ENCODE results near the gene CDH7.
A peak's percentile ranks its signal among the peaks of the same experiment; 100 is the strongest.

CDH7 gene

GRCh38 chr18:65746936-65747335 is 3.9 kb upstream of the CDH7 start:
- H3K9me3 ChIP-seq (replicated peaks in 1 of 11) = peaks cover 15 to 26% (median 21%) of the 10 kb centered on the region in 11 experiments
- no peak for TF ChIP-seq Cebpa-rat (IDR thresholded peaks at IDR 0.05)

GRCh38 chr18:65748321-65748720 is 2.5 kb upstream of the CDH7 start:
- TF ChIP-seq Cebpa-rat (IDR thresholded peaks at IDR 0.05) = no peak
- H3K4me3 ChIP-seq = no peak overlapping the region
- no peaks in the 10 kb centered on the region for H3K36me3 ChIP-seq
- peaks cover 15 to 26% (median 21%) of the 10 kb centered on the region in 11 experiments for H3K9me3 ChIP-seq (replicated peaks in 1 of 11)
- no peaks in the 10 kb centered on the region for H3K4me1 ChIP-seq
- no peak overlapping the region for H3K27ac ChIP-seq
- no peak overlapping the region for H3K4me2 ChIP-seq
- no peaks in the 10 kb centered on the region for H3K27me3 ChIP-seq
- H4K20me1 ChIP-seq = no peaks in the 10 kb centered on the region
- no peak overlapping the region for H3K9ac ChIP-seq

More at GRCh38 chr18:65746936-65747335, 3.9 kb upstream of the CDH7 start:
- no peak overlapping the region for H3K4me3 ChIP-seq
- H3K4me1 ChIP-seq = no peaks in the 10 kb centered on the region
- H3K27me3 ChIP-seq = no peaks in the 10 kb centered on the region
- no peaks in the 10 kb centered on the region for H3K36me3 ChIP-seq
- no peak overlapping the region for H3K9ac ChIP-seq
- H3K4me2 ChIP-seq = no peak overlapping the region
- no peaks in the 10 kb centered on the region for H4K20me1 ChIP-seq
- H3K27ac ChIP-seq = no peak overlapping the region

- Histone ChIP-seq H3K4me3 (no peak overlapping the region), H3K9me3 (replicated peaks in 1 of 11) (peaks cover 15 to 26% (median 21%) of the 10 kb centered on the region in 11 experiments), H3K4me2 (no peak overlapping the region)
Measured at GRCh38 chr18:65749841-65750240, 971 bp upstream of the CDH7 start.

GRCh38 chr18:65751155-65752085 is 608 bp downstream of the CDH7 start:
- Histone ChIP-seq H3K4me1 (peaks cover 0 to 7% (median 0%) of the 10 kb centered on the region in 10 experiments; a peak in 1 of 20 replicates), H3K36me3 (no peaks in the 10 kb centered on the region), H3K4me2 (no peak overlapping the region), H3K4me3 (no peak overlapping the region), H3K9me3 (replicated peaks in 1 of 11) (peaks cover 15 to 26% (median 21%) of the 10 kb centered on the region in 11 experiments), H3K27me3 (no peaks in the 10 kb centered on the region), H4K20me1 (no peaks in the 10 kb centered on the region), H3K9ac (no peak overlapping the region), H3K27ac (no peak overlapping the region)
- TF ChIP-seq Cebpa-rat (IDR thresholded peaks at IDR 0.05) = no peak

More at GRCh38 chr18:65749841-65750240, 971 bp upstream of the CDH7 start:
- Histone ChIP-seq H3K27me3 (no peaks in the 10 kb centered on the region), H4K20me1 (no peaks in the 10 kb centered on the region), H3K36me3 (no peaks in the 10 kb centered on the region), H3K27ac (no peak overlapping the region), H3K9ac (no peak overlapping the region), H3K4me1 (peaks cover 0 to 7% (median 0%) of the 10 kb centered on the region in 10 experiments; a peak in 1 of 20 replicates)
- no peak for TF ChIP-seq Cebpa-rat (IDR thresholded peaks at IDR 0.05)

GRCh38 chr18:65752625-65753325 is 2.0 kb downstream of the CDH7 start:
- Histone ChIP-seq H3K27ac (no peak overlapping the region), H3K4me2 (no peak overlapping the region), H3K9ac (no peak overlapping the region), H3K9me3 (replicated peaks in 1 of 11) (peaks cover 15 to 26% (median 21%) of the 10 kb centered on the region in 11 experiments), H3K36me3 (no peaks in the 10 kb centered on the region), H4K20me1 (no peaks in the 10 kb centered on the region), H3K4me1 (peaks cover 0 to 7% (median 0%) of the 10 kb centered on the region in 10 experiments; a peak in 1 of 20 replicates), H3K27me3 (no peaks in the 10 kb centered on the region), H3K4me3 (no peak overlapping the region)
- TF ChIP-seq Cebpa-rat (IDR thresholded peaks at IDR 0.05) = no peak

GRCh38 chr18:65753520-65753919 is 2.7 kb downstream of the CDH7 start:
- TF ChIP-seq Cebpa-rat (IDR thresholded peaks at IDR 0.05) = no peak
- no peak overlapping the region for H3K4me3 ChIP-seq
- peaks cover 15 to 26% (median 21%) of the 10 kb centered on the region in 11 experiments for H3K9me3 ChIP-seq (replicated peaks in 1 of 11)
- no peak overlapping the region for H3K27ac ChIP-seq
- no peaks in the 10 kb centered on the region for H3K36me3 ChIP-seq
- peak overlapping the region in 1 of 11 experiments; percentile 20; a peak in 1 of 22 replicates for H3K4me2 ChIP-seq
- peaks cover 0 to 7% (median 0%) of the 10 kb centered on the region in 10 experiments; a peak in 1 of 20 replicates for H3K4me1 ChIP-seq
- H4K20me1 ChIP-seq = no peaks in the 10 kb centered on the region
- no peak overlapping the region for H3K9ac ChIP-seq
- no peaks in the 10 kb centered on the region for H3K27me3 ChIP-seq

- Histone ChIP-seq H4K20me1 (no peaks in the 10 kb centered on the region), H3K9me3 (replicated peaks in 1 of 11) (peaks cover 15 to 26% (median 21%) of the 10 kb centered on the region in 11 experiments), H3K27ac (no peak overlapping the region), H3K9ac (no peak overlapping the region), H3K4me1 (peaks cover 0 to 7% (median 0%) of the 10 kb centered on the region in 10 experiments; a peak in 1 of 20 replicates), H3K4me3 (no peak overlapping the region), H3K36me3 (no peaks in the 10 kb centered on the region), H3K4me2 (no peak overlapping the region), H3K27me3 (no peaks in the 10 kb centered on the region)
- TF ChIP-seq Cebpa-rat (IDR thresholded peaks at IDR 0.05) = no peak
Measured at GRCh38 chr18:65754121-65754520, 3.3 kb downstream of the CDH7 start.

- no peak for TF ChIP-seq Cebpa-rat (IDR thresholded peaks at IDR 0.05)
- no peak overlapping the region for H3K9ac ChIP-seq
- no peak overlapping the region for H3K4me3 ChIP-seq
- H4K20me1 ChIP-seq = no peaks in the 10 kb centered on the region
- H3K4me2 ChIP-seq = no peak overlapping the region
- peaks cover 10 to 12% (median 11%) of the 10 kb centered on the region in 11 experiments for H3K9me3 ChIP-seq (replicated peaks in 1 of 11)
- H3K27me3 ChIP-seq = no peaks in the 10 kb centered on the region
- peaks cover 0 to 7% (median 0%) of the 10 kb centered on the region in 10 experiments; a peak in 1 of 20 replicates for H3K4me1 ChIP-seq
- H3K36me3 ChIP-seq = no peaks in the 10 kb centered on the region
- no peak overlapping the region for H3K27ac ChIP-seq
Measured at GRCh38 chr18:65755616-65756015, 4.8 kb downstream of the CDH7 start.

- Histone ChIP-seq H3K4me3 (no peak overlapping the region), H3K9ac (no peak overlapping the region), H3K4me2 (no peak overlapping the region), H3K4me1 (no peaks in the 10 kb centered on the region), H3K9me3 (replicated peaks in 1 of 11) (no peaks in the 10 kb centered on the region), H3K36me3 (no peaks in the 10 kb centered on the region), H3K27me3 (no peaks in the 10 kb centered on the region), H3K27ac (no peak overlapping the region), H4K20me1 (no peaks in the 10 kb centered on the region)
- no peak for TF ChIP-seq Cebpa-rat (IDR thresholded peaks at IDR 0.05)
Measured at GRCh38 chr18:65760457-65760856, 9.6 kb downstream of the CDH7 start.
